CD4-positive, CD25-positive, alpha-beta regulatory T cell (primary cell): ENCODE measurements around the gene SNX10. TPM values are rescaled to one million over a fixed set of nuclear protein-coding genes. Genes with fewer than 3 reads are reported as not detected.

ENCODE experiments used
- ATAC-seq, 2 donors: fragments of 150-1000 bp; cut with Tn5 transposase; one replicate each; pipeline ENCODE4 v1.10.0; 2021; ENCODE audit warnings: low read depth in 2 of 2, moderate number of reproducible peaks in 2 of 2, moderate library complexity in 1 of 2
- DNase-seq, 3 donors: peaks; one replicate each; pipeline versions ENCODE4 v3.0.0 to v3.0.0-alpha.2; 2012 to 2022; ENCODE audit warnings: mixed read lengths in 1 of 3
- H3K27ac ChIP-seq: one replicate; pipeline ENCODE4 v1.7.0; 2013; ENCODE audit warnings: mild to moderate bottlenecking, low read length; ENCODE audit not compliant: insufficient read depth, poor library complexity, severe bottlenecking
- H3K27me3 ChIP-seq: one replicate; pipeline ENCODE4 v1.7.0; 2013; ENCODE audit warnings: low read length; ENCODE audit not compliant: control insufficient read depth, insufficient read depth
- H3K36me3 ChIP-seq: one replicate; pipeline ENCODE4 v1.7.0; 2013; ENCODE audit warnings: mild to moderate bottlenecking, low read length, moderate library complexity; ENCODE audit not compliant: control insufficient read depth, insufficient read depth
- H3K4me1 ChIP-seq: 2 replicates; pipeline ENCODE4 v1.7.0; 2013; ENCODE audit warnings: mild to moderate bottlenecking, low read length; ENCODE audit not compliant: insufficient read depth, control insufficient read depth, poor library complexity, severe bottlenecking
- H3K4me3 ChIP-seq: one replicate; pipeline ENCODE4 v1.7.0; 2013; ENCODE audit warnings: low read depth, mild to moderate bottlenecking, low read length, moderate library complexity
- H3K9me3 ChIP-seq, 2 experiments: 1 replicate in 1 of 2; 2 replicates in 1 of 2; pipeline ENCODE4 v1.7.0; 2013; ENCODE audit warnings: low read length in 2 of 2, mild to moderate bottlenecking in 1 of 2, moderate library complexity in 1 of 2; ENCODE audit not compliant: control insufficient read depth in 2 of 2
- H3K27ac Mint-ChIP-seq, 3 donors: one replicate each; pipeline ENCODE4 v1.8.0; 2020 to 2022; ENCODE audit warnings: mild to moderate bottlenecking in 3 of 3, mixed read lengths in 3 of 3, moderate library complexity in 2 of 3
- H3K27me3 Mint-ChIP-seq: one replicate; pipeline ENCODE4 v1.8.0; 2022; ENCODE audit warnings: mild to moderate bottlenecking, mixed read lengths
- H3K36me3 Mint-ChIP-seq: one replicate; pipeline ENCODE4 v1.8.0; 2020; ENCODE audit warnings: mixed read lengths
- H3K4me1 Mint-ChIP-seq, 4 donors: one replicate each; pipeline ENCODE4 v1.8.0; 2020 to 2022; ENCODE audit warnings: mixed read lengths in 4 of 4, mild to moderate bottlenecking in 1 of 4
- H3K4me3 Mint-ChIP-seq, 4 donors: one replicate each; pipeline ENCODE4 v1.8.0; 2020 to 2022; ENCODE audit warnings: mild to moderate bottlenecking in 4 of 4, mixed read lengths in 4 of 4, moderate library complexity in 3 of 4
- H3K9me3 Mint-ChIP-seq, 7 donors: one replicate each; pipeline ENCODE4 v1.8.0; 2020 to 2022; ENCODE audit warnings: mixed read lengths in 7 of 7, mild to moderate bottlenecking in 3 of 7, moderate library complexity in 2 of 7
- polyA plus RNA-seq, 4 donors: library from polyadenylated mRNA; unstranded; fragments of 300-500 nt; fragmentation: Illumina TruSeq; gene quantifications; one replicate each; pipeline ENCODE4 v1.2.3, GENCODE V29; 2021
- total RNA-seq: library from RNA; stranded (reverse); gene quantifications from one replicate; pipeline ENCODE4 v1.2.3, GENCODE V29; 2022

Gene SNX10
- total and polyA plus RNA-seq, 5 donors from 2014 or later = 14.4 to 41.5 (median 27.9) TPM

GRCh38 chr7:26398756-26399509 lies 107.3 kb downstream of the SNX10 start:
- Mint-ChIP-seq H3K4me1 (peaks cover 0 to 20% (median 8%) of the 10 kb centered on the region in 4 donors), H3K27ac (no peak overlapping the region), H3K4me3 (peak overlapping the region; percentile 70 to 93 (median 86)), H3K27me3 (peaks cover 34% of the 10 kb centered on the region), H3K9me3 (peaks cover 0 to 3% (median 0%) of the 10 kb centered on the region in 7 donors), H3K36me3 (no peaks in the 10 kb centered on the region)
- Histone ChIP-seq H3K36me3 (no peaks in the 10 kb centered on the region), H3K9me3 (no peaks in the 10 kb centered on the region), H3K4me1 (peaks cover 15% of the 10 kb centered on the region), H3K27me3 (peaks cover 40% of the 10 kb centered on the region), H3K27ac (no peak overlapping the region), H3K4me3 (no peak overlapping the region)
- ATAC-seq = peak; percentile 59
- peak in 2 of 3 donors; percentile 1 to 12 for DNase-seq

- peak overlapping the region in 2 of 4 donors; percentile 86 to 87 for H3K4me3 Mint-ChIP-seq
- Histone ChIP-seq H3K27me3 (peaks cover 37% of the 10 kb centered on the region), H3K9me3 (no peaks in the 10 kb centered on the region), H3K36me3 (no peaks in the 10 kb centered on the region), H3K4me3 (no peak overlapping the region), H3K4me1 (peaks cover 15% of the 10 kb centered on the region), H3K27ac (no peak overlapping the region)
- peaks cover 33% of the 10 kb centered on the region for H3K27me3 Mint-ChIP-seq
- H3K36me3 Mint-ChIP-seq = no peaks in the 10 kb centered on the region
- DNase-seq = no peak
- no peak overlapping the region for H3K27ac Mint-ChIP-seq
- peaks cover 0 to 3% (median 0%) of the 10 kb centered on the region in 7 donors for H3K9me3 Mint-ChIP-seq
- no peak for ATAC-seq
- peaks cover 0 to 20% (median 8%) of the 10 kb centered on the region in 4 donors for H3K4me1 Mint-ChIP-seq
Measured at GRCh38 chr7:26399736-26400135, 108.1 kb downstream of the SNX10 start.

GRCh38 chr7:26403640-26404039 lies 112.0 kb downstream of the SNX10 start:
- peaks cover 0 to 10% (median 4%) of the 10 kb centered on the region in 4 donors for H3K4me1 Mint-ChIP-seq
- H3K4me3 ChIP-seq = no peak overlapping the region
- no peaks in the 10 kb centered on the region for H3K36me3 Mint-ChIP-seq
- H3K9me3 Mint-ChIP-seq = peaks cover 0 to 9% (median 2%) of the 10 kb centered on the region in 7 donors
- H3K27me3 ChIP-seq = peaks cover 13% of the 10 kb centered on the region
- ATAC-seq (no peak), DNase-seq (no peak)
- H3K36me3 ChIP-seq = no peaks in the 10 kb centered on the region
- peaks cover 4% of the 10 kb centered on the region for H3K4me1 ChIP-seq
- no peak overlapping the region for H3K4me3 Mint-ChIP-seq
- H3K27me3 Mint-ChIP-seq = peaks cover 41% of the 10 kb centered on the region
- H3K9me3 ChIP-seq = no peaks in the 10 kb centered on the region
- H3K27ac Mint-ChIP-seq = no peak overlapping the region
- H3K27ac ChIP-seq = no peak overlapping the region

- ATAC-seq (no peak), DNase-seq (no peak)
- peaks cover 34% of the 10 kb centered on the region for H3K27me3 Mint-ChIP-seq
- H3K27ac ChIP-seq = no peak overlapping the region
- peaks cover 0 to 3% (median 1%) of the 10 kb centered on the region in 4 donors for H3K4me1 Mint-ChIP-seq
- H3K27me3 ChIP-seq = peaks cover 13% of the 10 kb centered on the region
- H3K4me3 ChIP-seq = no peak overlapping the region
- no peaks in the 10 kb centered on the region for H3K36me3 Mint-ChIP-seq
- H3K9me3 Mint-ChIP-seq = peaks cover 0 to 9% (median 2%) of the 10 kb centered on the region in 7 donors
- H3K9me3 ChIP-seq = no peaks in the 10 kb centered on the region
- H3K4me3 Mint-ChIP-seq = no peak overlapping the region
- H3K4me1 ChIP-seq = no peaks in the 10 kb centered on the region
- H3K27ac Mint-ChIP-seq = no peak overlapping the region
- H3K36me3 ChIP-seq = no peaks in the 10 kb centered on the region
Measured at GRCh38 chr7:26404189-26404996, 112.7 kb downstream of the SNX10 start.

DNA sequence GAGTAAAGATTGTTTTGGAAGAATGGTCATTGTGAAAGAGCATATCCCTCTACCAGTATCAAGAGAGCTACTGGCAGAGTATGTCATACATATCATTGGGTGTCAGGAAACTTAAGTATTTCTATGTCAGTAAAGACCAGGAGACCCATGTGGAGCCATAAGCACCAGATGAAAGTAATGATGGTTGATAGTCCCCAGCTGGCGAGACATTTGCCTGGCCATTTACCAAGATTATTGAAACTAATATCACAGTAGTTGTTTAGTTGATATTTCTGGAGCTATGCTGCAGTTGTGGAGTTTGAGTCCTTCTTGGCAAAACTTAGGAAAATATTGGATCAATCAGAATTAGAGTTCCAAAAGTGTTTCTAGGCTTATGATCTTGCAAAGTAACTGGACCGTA lies 114.8 kb downstream of the SNX10 start:
- Histone ChIP-seq H3K9me3 (no peaks in the 10 kb centered on the region), H3K36me3 (no peaks in the 10 kb centered on the region), H3K27ac (no peak overlapping the region), H3K27me3 (peaks cover 8% of the 10 kb centered on the region), H3K4me1 (no peaks in the 10 kb centered on the region), H3K4me3 (no peak overlapping the region)
- ATAC-seq (no peak), DNase-seq (no peak)
- Mint-ChIP-seq H3K27ac (no peak overlapping the region), H3K9me3 (peaks cover 0 to 9% (median 2%) of the 10 kb centered on the region in 7 donors), H3K27me3 (peaks cover 49% of the 10 kb centered on the region), H3K4me1 (no peaks in the 10 kb centered on the region), H3K4me3 (no peak overlapping the region), H3K36me3 (no peaks in the 10 kb centered on the region)

- Histone ChIP-seq H3K36me3 (no peaks in the 10 kb centered on the region), H3K4me3 (no peak overlapping the region), H3K4me1 (no peaks in the 10 kb centered on the region), H3K9me3 (no peaks in the 10 kb centered on the region), H3K27me3 (peaks cover 7% of the 10 kb centered on the region), H3K27ac (no peak overlapping the region)
- Mint-ChIP-seq H3K27ac (no peak overlapping the region), H3K4me3 (no peak overlapping the region), H3K4me1 (no peaks in the 10 kb centered on the region), H3K9me3 (peaks cover 0 to 9% (median 2%) of the 10 kb centered on the region in 7 donors), H3K27me3 (peaks cover 49% of the 10 kb centered on the region), H3K36me3 (no peaks in the 10 kb centered on the region)
- ATAC-seq (no peak), DNase-seq (no peak)
Measured at GRCh38 chr7:26409661-26410547, 118.2 kb downstream of the SNX10 start.

DNA sequence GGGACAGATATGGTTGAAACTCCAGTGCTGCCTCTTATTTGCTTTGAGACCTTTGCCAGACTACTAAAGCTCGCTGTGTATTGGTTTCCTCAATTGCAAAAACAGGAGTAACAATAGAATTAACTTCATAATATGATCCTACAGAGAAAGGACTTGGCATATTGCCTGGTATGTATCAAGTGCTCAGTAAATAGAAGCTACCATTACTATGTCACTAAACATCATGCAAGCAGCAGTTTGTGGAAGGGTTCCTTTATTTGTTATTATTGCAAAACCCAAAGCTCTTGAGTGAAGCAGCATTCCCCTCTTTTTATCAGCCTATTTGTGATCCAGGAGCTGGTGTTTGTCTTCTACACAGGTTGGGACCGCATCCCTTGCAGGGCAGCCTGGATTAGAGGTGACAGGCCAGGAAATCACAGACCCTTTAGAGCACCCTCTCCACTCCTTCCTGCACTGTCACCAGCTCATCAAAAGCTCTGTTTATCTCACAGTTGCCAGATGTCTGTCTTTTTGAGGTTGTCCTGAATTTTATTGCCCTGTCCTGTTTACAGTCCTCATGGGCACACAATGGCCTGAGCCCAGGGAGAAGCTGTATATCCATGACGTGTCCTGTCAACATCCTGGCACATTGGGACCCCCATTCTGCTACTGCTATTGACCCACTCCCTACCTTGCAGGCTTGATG lies 121.5 kb downstream of the SNX10 start:
- H3K27me3 Mint-ChIP-seq = peaks cover 33% of the 10 kb centered on the region
- Histone ChIP-seq H3K27me3 (peaks cover 7% of the 10 kb centered on the region), H3K27ac (no peak overlapping the region), H3K36me3 (no peaks in the 10 kb centered on the region), H3K4me1 (no peaks in the 10 kb centered on the region), H3K9me3 (no peaks in the 10 kb centered on the region), H3K4me3 (no peak overlapping the region)
- H3K4me1 Mint-ChIP-seq = no peaks in the 10 kb centered on the region
- no peak overlapping the region for H3K27ac Mint-ChIP-seq
- peaks cover 0 to 2% (median 0%) of the 10 kb centered on the region in 7 donors for H3K9me3 Mint-ChIP-seq
- no peak for ATAC-seq
- H3K36me3 Mint-ChIP-seq = no peaks in the 10 kb centered on the region
- no peak overlapping the region for H3K4me3 Mint-ChIP-seq
- DNase-seq = no peak
